ENCODE results near the gene PIP4K2C. TPM values are rescaled to one million over a fixed set of nuclear protein-coding genes. Genes with fewer than 3 reads are reported as not detected.

PIP4K2C gene
- total RNA-seq, 1 experiment from 2014 or later, result 48.7 TPM

- Histone ChIP-seq H3K36me3 (ENCODE audit: low read depth) (no peaks in the 10 kb centered on the region), H3F3A (ENCODE audit: insufficient read depth, low read depth) (no peaks in the 10 kb centered on the region), H3K79me2 (ENCODE audit: low read depth) (no peaks in the 10 kb centered on the region), H3K4me2 (no peak overlapping the region), H3K27me3 (ENCODE audit: insufficient read depth, low read depth) (peaks cover 67% of the 10 kb centered on the region), H2AFZ (no peak overlapping the region), H3K27ac (no peak overlapping the region), H4K20me1 (ENCODE audit: insufficient read depth) (no peaks in the 10 kb centered on the region), H3K9me2 (ENCODE audit: insufficient read depth) (no peaks in the 10 kb centered on the region), H3K4me1 (replicated peaks; ENCODE audit: insufficient read depth) (no peaks in the 10 kb centered on the region), H3K4me3 (no peak overlapping the region), H3K9me3 (ENCODE audit: insufficient read depth, low read depth) (no peaks in the 10 kb centered on the region)
- TF ChIP-seq EZH2 (IDR thresholded peaks at IDR 0.05; ENCODE audit: low read depth), result no peak
- ChIA-PET CTCF (interaction anchor here (0.6 kb wide), 1 partner anchor 29 kb away, joined by 3 read pairs; no protein-coding TSS in a partner anchor), POLR2A (ENCODE audit: unreplicated experiment) (no interaction called here)
- intact Hi-C loops (cut with micrococcal nuclease; ENCODE audit: unreplicated experiment), result no loop called here
- DNase-seq, result no peak
- no TSS peak for BruUV-seq (replicated peaks)
Measured at GRCh38 chr12:57609781-57610553, 19.0 kb downstream of the PIP4K2C start.

- no peaks in the 10 kb centered on the region for H3K79me2 ChIP-seq (ENCODE audit: low read depth)
- no peak overlapping the region for H2AFZ ChIP-seq
- no peaks in the 10 kb centered on the region for H3K36me3 ChIP-seq (ENCODE audit: low read depth)
- no peak overlapping the region for H3K27ac ChIP-seq
- TF ChIP-seq EZH2 (IDR thresholded peaks at IDR 0.05; ENCODE audit: low read depth) (no peak), CTCF (conservative IDR thresholded peaks at IDR 0.05) (no peak)
- ChIA-PET POLR2A (ENCODE audit: unreplicated experiment) (no interaction called here), CTCF (no interaction called here)
- H3K4me3 ChIP-seq, result no peak overlapping the region
- no peaks in the 10 kb centered on the region for H3K4me1 ChIP-seq (replicated peaks; ENCODE audit: insufficient read depth)
- no peaks in the 10 kb centered on the region for H4K20me1 ChIP-seq (ENCODE audit: insufficient read depth)
- no peak for DNase-seq
- H3K9me2 ChIP-seq (ENCODE audit: insufficient read depth), result no peaks in the 10 kb centered on the region
- H3K4me2 ChIP-seq, result no peak overlapping the region
- intact Hi-C loops (cut with micrococcal nuclease; ENCODE audit: unreplicated experiment), result no loop called here
- peaks cover 68% of the 10 kb centered on the region for H3K27me3 ChIP-seq (ENCODE audit: insufficient read depth, low read depth)
- no peaks in the 10 kb centered on the region for H3F3A ChIP-seq (ENCODE audit: insufficient read depth, low read depth)
- H3K9me3 ChIP-seq (ENCODE audit: insufficient read depth, low read depth), result no peaks in the 10 kb centered on the region
- BruUV-seq (replicated peaks), result no TSS peak
Measured at GRCh38 chr12:57610554-57611107, 19.6 kb downstream of the PIP4K2C start.

GRCh38 chr12:57611108-57611826 is 20.3 kb downstream of the PIP4K2C start, which contains the start of gene ARHGEF25:
Gene ARHGEF25 (plus strand): TSS chr12:57611435. CDS start chr12:57611895, 460 bp downstream.
- no peaks in the 10 kb centered on the region for H3F3A ChIP-seq (ENCODE audit: insufficient read depth, low read depth)
- no peaks in the 10 kb centered on the region for H4K20me1 ChIP-seq (ENCODE audit: insufficient read depth)
- no peak within 1 kb of the TSS for H3K27ac ChIP-seq
- peaks cover 70% of the 10 kb centered on the region for H3K27me3 ChIP-seq (ENCODE audit: insufficient read depth, low read depth)
- no peaks in the 10 kb centered on the region for H3K9me2 ChIP-seq (ENCODE audit: insufficient read depth)
- BruUV-seq (replicated peaks), result no TSS peak
- intact Hi-C loops (cut with micrococcal nuclease; ENCODE audit: unreplicated experiment), result no loop called here
- DNase-seq, result peak in 1 of 2 experiments; percentile 31
- no peak within 1 kb of the TSS for H3K4me3 ChIP-seq
- no peaks in the 10 kb centered on the region for H3K4me1 ChIP-seq (replicated peaks; ENCODE audit: insufficient read depth)
- ChIA-PET POLR2A (ENCODE audit: unreplicated experiment) (interaction anchor here (0.6 kb wide), 1 partner anchor 26 kb away, joined by 7 read pairs; no protein-coding TSS in a partner anchor), CTCF (no interaction called here)
- H3K36me3 ChIP-seq (ENCODE audit: low read depth), result no peaks in the 10 kb centered on the region
- H3K79me2 ChIP-seq (ENCODE audit: low read depth), result no peaks in the 10 kb centered on the region
- no peak within 1 kb of the TSS for H3K4me2 ChIP-seq
- H2AFZ ChIP-seq, result no peak within 1 kb of the TSS
- H3K9me3 ChIP-seq (ENCODE audit: insufficient read depth, low read depth), result no peaks in the 10 kb centered on the region
- TF ChIP-seq EZH2 (IDR thresholded peaks at IDR 0.05; ENCODE audit: low read depth) (no peak), CTCF (conservative IDR thresholded peaks at IDR 0.05) (no peak)

All from PC-9 (cell line).